Stimulated activated CD8-positive, alpha-beta memory T cell treated with anti-CD3 and anti-CD28 coated beads, Interleukin-4, amount 100 ng/mL, for 1 hour (primary cell): ENCODE measurements around the gene LMO7.

Experiments
- DNase-seq, 2 donors: peaks; one replicate each; pipeline ENCODE4 v3.0.0-alpha.2; 2020; ENCODE audit warnings: low read depth in 2 of 2, low spot score in 1 of 2

LMO7 gene

GRCh38 chr13:75635828-75636435 is at the start of gene LMO7:
LMO7 (plus strand) TSS chr13:75636330; CDS start chr13:75636658, 328 bp downstream.
- DNase-seq, result no peak

- DNase-seq, result no peak
Observed at GRCh38 chr13:75587679-75588078, 48.5 kb upstream of the LMO7 start.

GRCh38 chr13:75596657-75597182 is 39.4 kb upstream of the LMO7 start:
- DNase-seq, result no peak

- DNase-seq, result no peak
Observed at GRCh38 chr13:75600371-75600770, 35.8 kb upstream of the LMO7 start.

- DNase-seq, result no peak
Observed at GRCh38 chr13:75603038-75603437, 33.1 kb upstream of the LMO7 start.

- DNase-seq, result no peak
Observed at GRCh38 chr13:75607447-75607846, 28.7 kb upstream of the LMO7 start.

GRCh38 chr13:75610466-75610865 is 25.7 kb upstream of the LMO7 start:
- DNase-seq, result no peak

GRCh38 chr13:75612354-75612753 is 23.8 kb upstream of the LMO7 start:
- DNase-seq, result no peak

- DNase-seq, result no peak
Observed at GRCh38 chr13:75617230-75617629, 18.9 kb upstream of the LMO7 start.

GRCh38 chr13:75618308-75618707 is 17.8 kb upstream of the LMO7 start:
- DNase-seq, result no peak

- DNase-seq, result no peak
Observed at GRCh38 chr13:75620020-75620419, 16.1 kb upstream of the LMO7 start.

- no peak for DNase-seq
Observed at GRCh38 chr13:75621147-75621546, 15.0 kb upstream of the LMO7 start.

GRCh38 chr13:75628801-75629200 is 7.3 kb upstream of the LMO7 start:
- no peak for DNase-seq

GRCh38 chr13:75633285-75633684 is 2.8 kb upstream of the LMO7 start:
- no peak for DNase-seq

- no peak for DNase-seq
Observed at GRCh38 chr13:75635101-75635827, 866 bp upstream of the LMO7 start.

GRCh38 chr13:75636436-75637180 is 478 bp downstream of the LMO7 start:
- DNase-seq, result no peak

GRCh38 chr13:75637181-75637750 is 1.1 kb downstream of the LMO7 start:
- no peak for DNase-seq

- DNase-seq, result no peak
Observed at GRCh38 chr13:75639454-75639853, 3.3 kb downstream of the LMO7 start.

GRCh38 chr13:75641026-75641425 is 4.9 kb downstream of the LMO7 start:
- no peak for DNase-seq

GRCh38 chr13:75643182-75643581 is 7.1 kb downstream of the LMO7 start:
- DNase-seq, result no peak

- no peak for DNase-seq
Observed at GRCh38 chr13:75643693-75644092, 7.6 kb downstream of the LMO7 start.

GRCh38 chr13:75645141-75645540 is 9.0 kb downstream of the LMO7 start:
- no peak for DNase-seq
